IMR-90 (cell line): ENCODE measurements around the gene COLEC11.

Experiments used
- BHLHE40 ChIP-seq: fragments of 150-350 bp; IDR thresholded peaks from 2 replicates; pipeline ENCODE4 v1.6.1; 2016; ENCODE audit warnings: mild to moderate bottlenecking, low read depth, low read length
- CEBPB ChIP-seq: IDR thresholded peaks from 2 replicates; pipeline ENCODE4 v1.6.1; 2012; ENCODE audit warnings: low read depth, low read length, improper control_type of control experiment
- CTCF ChIP-seq: conservative IDR thresholded peaks from 2 replicates; pipeline ENCODE4 v1.5.1; 2012; ENCODE audit warnings: mild to moderate bottlenecking, low read depth, low read length, improper control_type of control experiment
- ELK1 ChIP-seq: fragments of 150-350 bp; IDR thresholded peaks from 2 replicates; pipeline ENCODE4 v1.6.1; 2016; ENCODE audit warnings: low read depth, mild to moderate bottlenecking, low read length, moderate library complexity, borderline replicate concordance
- POLR2A ChIP-seq: IDR thresholded peaks from 2 replicates; pipeline ENCODE4 v1.6.1; 2012; ENCODE audit warnings: mild to moderate bottlenecking, low read depth, low read length
- RAD21 ChIP-seq: IDR thresholded peaks from 2 replicates; pipeline ENCODE4 v1.6.1; 2012; ENCODE audit warnings: low read length, improper control_type of control experiment
- RFX5 ChIP-seq: IDR thresholded peaks from 2 replicates; pipeline ENCODE4 v1.8.0; 2012; ENCODE audit warnings: low read depth, mild to moderate bottlenecking, low read length, moderate library complexity
- SMC3 ChIP-seq: fragments of 150-350 bp; IDR thresholded peaks from 2 replicates; pipeline ENCODE4 v1.6.1; 2016; ENCODE audit warnings: low read depth, mild to moderate bottlenecking, antibody characterized with exemption, low read length, moderate library complexity

- no peak for TF ChIP-seq RAD21
- no peak for TF ChIP-seq CTCF
- TF ChIP-seq SMC3 = no peak
- no peak for TF ChIP-seq POLR2A
- no peak for TF ChIP-seq CEBPB
- TF ChIP-seq RFX5 = no peak
- no peak for TF ChIP-seq ELK1
- no peak for TF ChIP-seq BHLHE40
Measured at GRCh38 chr2:3608373-3609278, 13.7 kb downstream of the COLEC11 start.
